Right ventricle myocardium superior (tissue), 1 donor: ENCODE measurements around the gene GOLGA6L2. TPM values are rescaled to one million over a fixed set of nuclear protein-coding genes. Genes with fewer than 3 reads are reported as not detected.
"Not testable (repeated sequence)": the region's sequence is repeated elsewhere in the genome, so short reads cannot be mapped to it uniquely, and the experiment has no call there.

Experiments used
- ATAC-seq: fragments of 200-7000 bp; cut with Tn5 transposase; one replicate; pipeline ENCODE4 v1.9.1; 2020; ENCODE audit warnings: mild to moderate bottlenecking; ENCODE audit not compliant: poor library complexity
- DNase-seq: peaks from one replicate; pipeline ENCODE4 v3.0.0-alpha.2; 2020
- intact Hi-C: fragments of 100-400 bp; cut with DNase I; formaldehyde crosslinking; loops from one replicate; pipeline ENCODE4 v1.11.2; 2022
- total RNA-seq: library from RNA; stranded (reverse); fragmentation: NEBNext Ultra II Directional; extraction: Animal tissue kit (Norgen Biotek cat#: 25700); gene quantifications from one replicate; pipeline ENCODE4 v1.2.1, GENCODE V29; 2021
- donor health status: DM: no; HTN: yes; CAD: no; lungs with severe emphysema.

The GOLGA6L2 gene
- total RNA-seq, 1 donor from 2014 or later = not detected

- ATAC-seq, intact Hi-C loops, DNase-seq: not testable (repeated sequence)
Observed at GRCh38 chr15:23398357-23398756, 48.7 kb downstream of the GOLGA6L2 start.

GRCh38 chr15:23397779-23398178, 49.3 kb downstream of the GOLGA6L2 start:
- DNase-seq (peak; percentile 47), ATAC-seq (peak; percentile 55)
- intact Hi-C loops = no loop called here

GRCh38 chr15:23395832-23396231, 51.2 kb downstream of the GOLGA6L2 start:
- no peak for ATAC-seq
- DNase-seq = no peak
- intact Hi-C loops = no loop called here

GRCh38 chr15:23395030-23395692, 51.9 kb downstream of the GOLGA6L2 start:
- DNase-seq (no peak), ATAC-seq (no peak)
- intact Hi-C loops = no loop called here

Other genes starting within 250 kb of the GOLGA6L2 start
- not detected for gene GOLGA6L26, start 113.0 kb downstream of the GOLGA6L2 start, total RNA-seq
- 0.16 TPM for gene GOLGA8S, start 92.5 kb downstream of the GOLGA6L2 start, total RNA-seq
- 0.38 TPM for gene MKRN3, start 118.4 kb upstream of the GOLGA6L2 start, total RNA-seq
- gene MAGEL2, start 200.6 kb upstream of the GOLGA6L2 start, total RNA-seq = not detected
- 37.7 TPM for gene NDN, start 240.1 kb upstream of the GOLGA6L2 start, total RNA-seq